Caco-2 (cell line): ENCODE data around the gene CAT. TPM values are rescaled to one million over a fixed set of nuclear protein-coding genes. Genes with fewer than 3 reads are reported as not detected.

Experiments used
- BruUV-seq: library from RNA; stranded (reverse); fragments of 400-500 nt; replicated peaks from 2 replicates; lab custom pipeline; 2021; lab: Mats Ljungman, UMichigan
- CTCF ChIA-PET: fragments of 300-600 bp; sonication (Branson Sonifier 250); formaldehyde crosslinking; loops from one replicate; lab custom pipeline; 2022; ENCODE audit warnings: antibody characterized with exemption; lab: Charles Lee
- POLR2A ChIA-PET: fragments of 300-600 bp; sonication (Branson Sonifier 250); formaldehyde crosslinking; loops from one replicate; lab custom pipeline; 2022; ENCODE audit warnings: antibody characterized with exemption; lab: Charles Lee
- DNase-seq, 2 experiments: peaks; one replicate each; pipeline versions ENCODE4 v3.0.0 to v3.0.0-alpha.2; 2020 to 2022
- H3K27me3 ChIP-seq: replicated peaks from 2 replicates; pipeline ENCODE4 v1.6.0; 2011; ENCODE audit warnings: low read length; ENCODE audit not compliant: control insufficient read depth, insufficient read depth
- H3K36me3 ChIP-seq: 2 replicates; pipeline ENCODE4 v1.5.1; 2011; ENCODE audit warnings: low read length; ENCODE audit not compliant: control insufficient read depth, insufficient read depth
- H3K4me1 ChIP-seq: fragments of 250-450 bp; sonication (Bioruptor Pico); 2 replicates; pipeline ENCODE4 v1.5.1; 2020; ENCODE audit warnings: mild to moderate bottlenecking
- H3K4me3 ChIP-seq: 2 replicates; pipeline ENCODE4 v1.5.1; 2011; ENCODE audit warnings: low read depth, mild to moderate bottlenecking, control low read depth, low read length
- H3K9me3 ChIP-seq: fragments of 250-450 bp; sonication (Bioruptor Pico); 2 replicates; pipeline ENCODE4 v1.5.1; 2020; ENCODE audit warnings: mild to moderate bottlenecking, moderate library complexity
- H3K27ac Mint-ChIP-seq: one replicate; pipeline ENCODE4 v1.8.0; 2022; ENCODE audit warnings: mixed read lengths; ENCODE audit not compliant: unreplicated experiment
- H3K27me3 Mint-ChIP-seq: one replicate; pipeline ENCODE4 v1.8.0; 2022; ENCODE audit warnings: mixed read lengths; ENCODE audit not compliant: insufficient read depth, unreplicated experiment
- H3K36me3 Mint-ChIP-seq: one replicate; pipeline ENCODE4 v1.8.0; 2022; ENCODE audit warnings: mild to moderate bottlenecking, mixed read lengths; ENCODE audit not compliant: insufficient read depth, unreplicated experiment
- H3K4me1 Mint-ChIP-seq: one replicate; pipeline ENCODE4 v1.8.0; 2022; ENCODE audit warnings: low read depth, mixed read lengths; ENCODE audit not compliant: unreplicated experiment
- H3K4me3 Mint-ChIP-seq: one replicate; pipeline ENCODE4 v1.8.0; 2022; ENCODE audit warnings: mild to moderate bottlenecking, moderate library complexity, mixed read lengths; ENCODE audit not compliant: unreplicated experiment
- H3K9me3 Mint-ChIP-seq: one replicate; pipeline ENCODE4 v1.8.0; 2022; ENCODE audit warnings: mixed read lengths; ENCODE audit not compliant: unreplicated experiment
- CTCF ChIP-seq, 2 experiments: fragments of 200-600 bp in 1 of 2; IDR thresholded peaks; 1 replicate in 1 of 2; 2 replicates in 1 of 2; pipeline versions ENCODE4 v1.5.1 to v1.8.0; 2011 to 2022; ENCODE audit warnings: antibody characterized with exemption in 1 of 2, control low read depth in 1 of 2, inconsistent platforms in 1 of 2, low read depth in 1 of 2, low read length in 1 of 2, mild to moderate bottlenecking in 1 of 2, moderate library complexity in 1 of 2; ENCODE audit not compliant: insufficient read depth in 1 of 2, severe bottlenecking in 1 of 2, unreplicated experiment in 1 of 2
- intact Hi-C: fragments of 100-400 bp; cut with micrococcal nuclease; formaldehyde crosslinking; loops from one replicate; pipeline ENCODE4 v1.10.0; 2022; ENCODE audit not compliant: unreplicated experiment
- total RNA-seq: library from RNA; stranded (reverse); gene quantifications from 2 replicates; pipeline ENCODE4 v1.2.3, GENCODE V29; 2022

CAT gene
- total RNA-seq, 1 experiment from 2014 or later, result 45.6 TPM

- intact Hi-C loops, result no loop called here
- Mint-ChIP-seq H3K36me3 (peaks cover 15% of the 10 kb centered on the region), H3K27ac (no peak overlapping the region), H3K27me3 (no peaks in the 10 kb centered on the region), H3K9me3 (no peaks in the 10 kb centered on the region), H3K4me3 (no peak overlapping the region), H3K4me1 (no peaks in the 10 kb centered on the region)
- BruUV-seq, result no TSS peak
- ChIA-PET CTCF (no interaction called here), POLR2A (no interaction called here)
- no peaks in the 10 kb centered on the region; the same call in 1 of the 2 replicates for H3K36me3 ChIP-seq
- H3K27me3 ChIP-seq, result no peaks in the 10 kb centered on the region
- no peak for TF ChIP-seq CTCF (IDR thresholded peaks at IDR 0.05; ENCODE audit: insufficient read depth in 1 of 2, low read depth in 1 of 2, low read length in 1 of 2, severe bottlenecking in 1 of 2, unreplicated experiment in 1 of 2)
- H3K9me3 ChIP-seq, result no peaks in the 10 kb centered on the region
- H3K4me3 ChIP-seq, result no peak overlapping the region
- no peaks in the 10 kb centered on the region for H3K4me1 ChIP-seq
- no peak for DNase-seq
Observed at GRCh38 chr11:34473603-34474169, 35.0 kb downstream of the CAT start.

GRCh38 chr11:34475656-34476055 is 36.9 kb downstream of the CAT start:
- no peaks in the 10 kb centered on the region for H3K36me3 ChIP-seq
- Mint-ChIP-seq H3K27ac (no peak overlapping the region), H3K27me3 (no peaks in the 10 kb centered on the region), H3K9me3 (no peaks in the 10 kb centered on the region), H3K36me3 (peaks cover 14% of the 10 kb centered on the region), H3K4me3 (no peak overlapping the region), H3K4me1 (no peaks in the 10 kb centered on the region)
- no peak for DNase-seq
- peaks cover 4% of the 10 kb centered on the region; the same call in 1 of the 2 replicates for H3K4me1 ChIP-seq
- CTCF ChIA-PET, result no interaction called here
- no peaks in the 10 kb centered on the region for H3K27me3 ChIP-seq
- POLR2A ChIA-PET, result no interaction called here
- no peak overlapping the region for H3K4me3 ChIP-seq
- TF ChIP-seq CTCF (IDR thresholded peaks at IDR 0.05; ENCODE audit: insufficient read depth in 1 of 2, low read depth in 1 of 2, low read length in 1 of 2, severe bottlenecking in 1 of 2, unreplicated experiment in 1 of 2), result no peak
- H3K9me3 ChIP-seq, result no peaks in the 10 kb centered on the region
- BruUV-seq, result no TSS peak
- intact Hi-C loops, result no loop called here

GRCh38 chr11:34476849-34477248 is 38.1 kb downstream of the CAT start:
- H3K9me3 ChIP-seq, result no peaks in the 10 kb centered on the region
- no peaks in the 10 kb centered on the region for H3K36me3 ChIP-seq
- DNase-seq, result no peak
- H3K9me3 Mint-ChIP-seq, result no peaks in the 10 kb centered on the region
- POLR2A ChIA-PET, result no interaction called here
- BruUV-seq, result no TSS peak
- TF ChIP-seq CTCF (IDR thresholded peaks at IDR 0.05; ENCODE audit: insufficient read depth in 1 of 2, low read depth in 1 of 2, low read length in 1 of 2, severe bottlenecking in 1 of 2, unreplicated experiment in 1 of 2), result no peak
- H3K4me1 Mint-ChIP-seq, result no peaks in the 10 kb centered on the region
- no peaks in the 10 kb centered on the region for H3K27me3 ChIP-seq
- no peak overlapping the region for H3K4me3 Mint-ChIP-seq
- H3K4me1 ChIP-seq, result peaks cover 4% of the 10 kb centered on the region; the same call in 1 of the 2 replicates
- H3K27ac Mint-ChIP-seq, result no peak overlapping the region
- intact Hi-C loops, result no loop called here
- H3K27me3 Mint-ChIP-seq, result no peaks in the 10 kb centered on the region
- H3K4me3 ChIP-seq, result no peak overlapping the region
- CTCF ChIA-PET, result no interaction called here
- H3K36me3 Mint-ChIP-seq, result peaks cover 8% of the 10 kb centered on the region
